GM12801 (cell line): ENCODE data around the gene AXIN2.

Experiments used
- CTCF ChIP-seq: IDR thresholded peaks from one replicate; pipeline ENCODE4 v1.5.1; 2011; ENCODE audit warnings: control low read depth; ENCODE audit not compliant: insufficient read length; ENCODE audit errors: extremely low read depth

The AXIN2 gene

GRCh38 chr17:65537343-65537844, 24.1 kb downstream of the AXIN2 start:
- no peak for TF ChIP-seq CTCF

- TF ChIP-seq CTCF, result no peak
Observed at GRCh38 chr17:65536573-65537342, 24.7 kb downstream of the AXIN2 start.

GRCh38 chr17:65535777-65536572, 25.5 kb downstream of the AXIN2 start:
- no peak for TF ChIP-seq CTCF

GRCh38 chr17:65533852-65534457, 27.5 kb downstream of the AXIN2 start:
- no peak for TF ChIP-seq CTCF

GRCh38 chr17:65533056-65533745, 28.2 kb downstream of the AXIN2 start:
- no peak for TF ChIP-seq CTCF

GRCh38 chr17:65532101-65532890, 29.2 kb downstream of the AXIN2 start:
- TF ChIP-seq CTCF, result no peak
